Mammary epithelial cell (primary cell): ENCODE data around the gene GALNT7.

Source experiments
- EZH2 ChIP-seq: IDR thresholded peaks from 2 replicates; pipeline ENCODE4 v1.6.1; 2012; ENCODE audit warnings: low read length, inconsistent platforms, borderline replicate concordance
- TF ChIP-seq, protein P1 (sequence below), 2 donors: IDR thresholded peaks in 1 of 2; conservative IDR thresholded peaks in 1 of 2; 2 replicates each; pipeline ENCODE4 v1.5.1; 2011 to 2012; ENCODE audit warnings: inconsistent platforms in 2 of 2, low read length in 2 of 2, mild to moderate bottlenecking in 2 of 2, control low read depth in 1 of 2, low read depth in 1 of 2; ENCODE audit not compliant: insufficient read depth in 1 of 2; ENCODE audit errors: extremely low read depth in 1 of 2

DNA sequence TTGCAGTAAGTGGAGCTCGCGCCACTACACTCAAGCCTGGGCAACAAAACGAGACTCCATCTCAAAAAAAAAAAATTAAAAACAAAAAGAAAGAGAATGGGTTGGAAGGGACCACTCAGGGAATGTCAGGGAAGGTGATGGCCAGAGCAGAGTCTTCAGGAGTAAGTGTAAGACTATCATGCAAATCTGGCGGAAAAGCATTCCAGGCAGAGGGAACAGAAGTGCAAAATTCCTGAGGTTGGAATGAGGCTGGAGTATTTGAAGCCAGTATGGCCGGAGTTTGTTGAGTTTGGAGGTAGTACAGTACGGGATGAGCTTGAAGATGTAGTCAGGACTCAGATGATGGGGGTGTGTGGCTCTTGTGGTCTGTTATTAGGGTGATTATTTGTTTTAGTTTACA is 7.4 kb downstream of the GALNT7 start:
- TF ChIP-seq, protein P1, sequence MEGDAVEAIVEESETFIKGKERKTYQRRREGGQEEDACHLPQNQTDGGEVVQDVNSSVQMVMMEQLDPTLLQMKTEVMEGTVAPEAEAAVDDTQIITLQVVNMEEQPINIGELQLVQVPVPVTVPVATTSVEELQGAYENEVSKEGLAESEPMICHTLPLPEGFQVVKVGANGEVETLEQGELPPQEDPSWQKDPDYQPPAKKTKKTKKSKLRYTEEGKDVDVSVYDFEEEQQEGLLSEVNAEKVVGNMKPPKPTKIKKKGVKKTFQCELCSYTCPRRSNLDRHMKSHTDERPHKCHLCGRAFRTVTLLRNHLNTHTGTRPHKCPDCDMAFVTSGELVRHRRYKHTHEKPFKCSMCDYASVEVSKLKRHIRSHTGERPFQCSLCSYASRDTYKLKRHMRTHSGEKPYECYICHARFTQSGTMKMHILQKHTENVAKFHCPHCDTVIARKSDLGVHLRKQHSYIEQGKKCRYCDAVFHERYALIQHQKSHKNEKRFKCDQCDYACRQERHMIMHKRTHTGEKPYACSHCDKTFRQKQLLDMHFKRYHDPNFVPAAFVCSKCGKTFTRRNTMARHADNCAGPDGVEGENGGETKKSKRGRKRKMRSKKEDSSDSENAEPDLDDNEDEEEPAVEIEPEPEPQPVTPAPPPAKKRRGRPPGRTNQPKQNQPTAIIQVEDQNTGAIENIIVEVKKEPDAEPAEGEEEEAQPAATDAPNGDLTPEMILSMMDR (conservative IDR thresholded peaks at IDR 0.05 in 1 of 2, IDR thresholded peaks at IDR 0.05 in 1 of 2; ENCODE audit: extremely low read depth in 1 of 2, insufficient read depth in 1 of 2, low read depth in 1 of 2, low read length in 2 of 2): no peak
- no peak for TF ChIP-seq EZH2
